GM21515 (cell line): ENCODE data around the gene DUSP8.

Experiments
- ATAC-seq: cut with Tn5 transposase; IDR thresholded peaks from one replicate; pipeline ENCODE4 v1.9.1; 2021; ENCODE audit not compliant: unreplicated experiment

DUSP8 gene

GRCh38 chr11:1566381-1567051, 5.6 kb downstream of the DUSP8 start:
- no peak for ATAC-seq

GRCh38 chr11:1565904-1566247, 6.2 kb downstream of the DUSP8 start:
- no peak for ATAC-seq

GRCh38 chr11:1565173-1565903, 6.7 kb downstream of the DUSP8 start:
- ATAC-seq = no peak

GRCh38 chr11:1564535-1565172, 7.4 kb downstream of the DUSP8 start:
- no peak for ATAC-seq

GRCh38 chr11:1563697-1564534, 8.2 kb downstream of the DUSP8 start:
- ATAC-seq = no peak

GRCh38 chr11:1563149-1563638, 8.9 kb downstream of the DUSP8 start:
- no peak for ATAC-seq

- ATAC-seq = no peak
Observed at GRCh38 chr11:1562469-1563148, 9.5 kb downstream of the DUSP8 start.

- ATAC-seq = no peak
Observed at GRCh38 chr11:1561955-1562354, 10.1 kb downstream of the DUSP8 start.

- ATAC-seq = no peak
Observed at GRCh38 chr11:1561266-1561665, 10.8 kb downstream of the DUSP8 start.

- ATAC-seq = no peak
Observed at GRCh38 chr11:1560649-1561251, 11.3 kb downstream of the DUSP8 start.

- no peak for ATAC-seq
Observed at GRCh38 chr11:1560002-1560648, 11.9 kb downstream of the DUSP8 start.

- no peak for ATAC-seq
Observed at GRCh38 chr11:1559111-1559951, 12.7 kb downstream of the DUSP8 start.

GRCh38 chr11:1558775-1559110, 13.3 kb downstream of the DUSP8 start:
- ATAC-seq = no peak

GRCh38 chr11:1557904-1558774, 13.9 kb downstream of the DUSP8 start:
- ATAC-seq = no peak

- no peak for ATAC-seq
Observed at GRCh38 chr11:1557051-1557884, 14.8 kb downstream of the DUSP8 start.

GRCh38 chr11:1556278-1556902, 15.7 kb downstream of the DUSP8 start:
- ATAC-seq = no peak

GRCh38 chr11:1555713-1556153, 16.3 kb downstream of the DUSP8 start:
- ATAC-seq = no peak
